GM18951 (cell line): ENCODE results near the gene CD58.

Experiments used
- POLR2A ChIP-seq: IDR thresholded peaks from 4 replicates; pipeline ENCODE4 v1.6.1; 2011; ENCODE audit warnings: mild to moderate bottlenecking; ENCODE audit not compliant: insufficient read length, insufficient read depth; ENCODE audit errors: extremely low read depth
- in situ Hi-C: fragments of 300-500 bp; cut with MboI; formaldehyde crosslinking; loops from one replicate; pipeline ENCODE4 v1.12.0; 2022; ENCODE audit warnings: low sequenced_read_pairs, mixed read lengths, inconsistent platforms; ENCODE audit not compliant: unreplicated experiment

The CD58 gene

DNA sequence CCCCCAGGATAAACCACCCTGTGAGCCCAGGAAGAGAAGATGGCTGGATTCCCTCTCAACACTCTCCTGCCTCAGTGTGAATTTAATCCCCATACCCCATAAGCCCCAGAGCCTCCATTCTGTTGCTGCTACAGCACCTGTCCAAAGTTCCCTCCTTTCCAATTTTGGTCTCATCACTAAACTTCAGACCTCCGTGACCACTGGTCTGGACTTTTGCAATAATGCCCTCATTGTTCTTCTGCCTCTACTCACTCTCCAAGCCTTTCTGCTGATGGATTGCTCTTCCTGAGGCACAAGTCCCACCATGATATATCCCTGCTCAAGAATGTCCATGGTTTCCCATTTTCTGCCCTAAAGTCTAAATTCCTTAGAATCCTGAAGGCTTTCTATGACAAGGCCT is 83.2 kb downstream of the CD58 start:
- no peak for TF ChIP-seq POLR2A
- in situ Hi-C loops, result loop anchor here (10.0 kb wide), 1 partner anchor 323 kb away; no protein-coding TSS in a partner anchor

DNA sequence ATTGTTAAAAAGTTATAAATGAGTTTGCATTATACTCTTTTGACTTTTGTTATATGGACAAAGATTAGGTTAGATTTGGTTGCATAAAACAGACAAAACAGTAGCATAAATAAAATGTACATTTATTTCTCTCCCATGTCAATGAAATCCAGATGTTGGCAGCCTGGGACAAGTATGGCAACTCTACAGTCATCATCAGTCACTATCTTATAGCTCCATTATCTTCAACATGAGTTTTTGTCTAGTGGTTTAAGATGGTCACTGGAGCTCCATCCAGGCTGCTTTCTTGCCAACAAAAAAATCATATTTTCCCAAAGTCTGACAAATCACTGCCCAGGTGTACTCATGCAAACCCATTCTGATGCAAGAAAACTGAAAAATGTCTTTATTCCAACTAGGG is 83.8 kb downstream of the CD58 start:
- in situ Hi-C loops, result loop anchor here (10.0 kb wide), 1 partner anchor 322 kb away; no protein-coding TSS in a partner anchor
- no peak for TF ChIP-seq POLR2A

GRCh38 chr1:116486424-116486823 is 84.4 kb downstream of the CD58 start:
- no peak for TF ChIP-seq POLR2A
- in situ Hi-C loops, result loop anchor here (10.0 kb wide), 1 partner anchor 322 kb away; no protein-coding TSS in a partner anchor

DNA sequence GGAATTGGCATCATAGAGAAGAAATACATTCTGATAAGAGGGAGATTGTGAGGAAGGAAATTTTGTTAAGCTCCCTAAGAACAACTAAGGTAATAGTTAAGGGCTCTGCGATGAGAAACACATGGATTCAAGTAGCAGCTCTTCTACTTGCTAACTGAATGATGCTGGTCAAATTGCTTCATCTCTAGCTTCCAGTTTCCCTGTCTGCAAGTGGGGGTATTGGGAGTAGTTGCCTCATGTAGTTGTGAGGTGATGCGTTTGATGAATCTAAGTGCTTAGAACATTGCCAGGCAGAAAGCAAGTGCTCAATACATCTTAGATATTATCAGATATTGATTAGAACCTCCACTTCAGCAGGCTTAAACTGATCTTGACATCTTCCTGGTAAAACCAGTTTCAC is 84.8 kb downstream of the CD58 start:
- TF ChIP-seq POLR2A, result no peak
- in situ Hi-C loops, result loop anchor here (10.0 kb wide), 1 partner anchor 321 kb away; no protein-coding TSS in a partner anchor

GRCh38 chr1:116485071-116485735 is 85.6 kb downstream of the CD58 start:
- in situ Hi-C loops, result loop anchor here (10.0 kb wide), 1 partner anchor 320 kb away; no protein-coding TSS in a partner anchor
- TF ChIP-seq POLR2A, result no peak

DNA sequence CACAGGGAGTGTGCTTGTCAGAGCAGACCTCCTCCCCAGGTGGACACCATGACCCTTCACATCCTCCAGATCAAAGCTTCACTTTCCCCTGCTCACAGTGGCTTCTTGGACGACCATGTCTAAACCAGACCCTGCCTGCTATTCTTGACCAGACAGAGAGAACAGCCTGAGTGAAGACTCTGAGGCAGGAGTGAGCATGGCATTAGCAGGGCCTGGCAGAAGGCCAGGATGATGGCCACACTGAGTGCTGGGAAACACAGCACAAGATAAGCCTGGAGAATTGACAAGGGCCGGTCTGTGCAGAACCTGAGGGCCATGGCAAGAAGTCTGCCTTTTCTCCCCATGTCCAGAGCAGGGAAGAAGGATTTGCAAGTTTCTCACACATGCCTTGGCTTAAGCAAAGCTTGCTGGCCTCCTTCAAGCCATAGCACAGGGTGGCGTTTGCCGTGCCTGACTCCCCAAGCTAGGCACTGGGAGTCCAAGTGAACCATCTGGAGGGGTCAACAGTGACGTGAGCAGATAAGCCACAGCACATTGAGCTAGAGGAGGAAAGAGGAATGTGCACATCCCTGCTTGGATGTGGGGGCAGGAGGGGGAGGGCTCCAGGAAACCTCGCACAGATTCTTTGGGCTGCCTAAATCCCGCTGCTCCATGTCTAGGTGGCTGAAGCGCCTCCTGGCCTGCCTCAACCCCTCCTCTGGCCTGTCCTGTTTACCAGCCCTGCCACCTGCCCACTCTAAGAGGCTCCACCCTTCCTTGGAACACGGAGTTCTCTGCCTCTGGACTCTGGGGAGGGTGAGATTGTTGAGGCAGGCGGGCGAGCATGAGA is 87.1 kb downstream of the CD58 start:
- in situ Hi-C loops, result loop anchor here (10.0 kb wide), 1 partner anchor 319 kb away; no protein-coding TSS in a partner anchor
- TF ChIP-seq POLR2A, result no peak

GRCh38 chr1:116482490-116482889 is 88.3 kb downstream of the CD58 start:
- in situ Hi-C loops, result loop anchor here (10.0 kb wide), 1 partner anchor 318 kb away; no protein-coding TSS in a partner anchor

GRCh38 chr1:116481934-116482333 is 88.9 kb downstream of the CD58 start:
- in situ Hi-C loops, result loop anchor here (10.0 kb wide), 1 partner anchor 317 kb away; no protein-coding TSS in a partner anchor
- TF ChIP-seq POLR2A, result no peak

More at GRCh38 chr1:116482490-116482889, 88.3 kb downstream of the CD58 start:
- no peak for TF ChIP-seq POLR2A

GRCh38 chr1:116478621-116479020 is 92.2 kb downstream of the CD58 start:
- no peak for TF ChIP-seq POLR2A
- in situ Hi-C loops, result no loop called here

- in situ Hi-C loops, result no loop called here
- TF ChIP-seq POLR2A, result no peak
Observed at GRCh38 chr1:116477429-116477828, 93.4 kb downstream of the CD58 start.

- TF ChIP-seq POLR2A, result no peak
- in situ Hi-C loops, result no loop called here
Observed at GRCh38 chr1:116476321-116476720, 94.5 kb downstream of the CD58 start.

- in situ Hi-C loops, result no loop called here
- TF ChIP-seq POLR2A, result no peak
Observed at GRCh38 chr1:116475850-116476218, 95.0 kb downstream of the CD58 start.
